Right lobe of liver (tissue), 4 donors: ENCODE measurements around the gene ATP1B3.

ENCODE experiments used
- POLR2A ChIP-seq: fragments of 450-650 bp; IDR thresholded peaks from one replicate; pipeline ENCODE4 v1.6.1; 2017; ENCODE audit warnings: antibody characterized with exemption, mild to moderate bottlenecking
- TF ChIP-seq, protein P1 (sequence below), 4 donors: fragments of 200-600 bp in 3 of 4; fragments of 450-650 bp in 1 of 4; IDR thresholded peaks; one replicate each; pipeline versions ENCODE4 v1.5.1 to v1.8.0; 2016 to 2022; ENCODE audit warnings: antibody characterized with exemption in 4 of 4, mild to moderate bottlenecking in 2 of 4
- donor health status: DM: no; HTN: no; CAD: no.
- donor health status: DM: no; HTN: no; CAD: no.
- donor health status: DM: no; HTN: yes; CAD: no.

DNA sequence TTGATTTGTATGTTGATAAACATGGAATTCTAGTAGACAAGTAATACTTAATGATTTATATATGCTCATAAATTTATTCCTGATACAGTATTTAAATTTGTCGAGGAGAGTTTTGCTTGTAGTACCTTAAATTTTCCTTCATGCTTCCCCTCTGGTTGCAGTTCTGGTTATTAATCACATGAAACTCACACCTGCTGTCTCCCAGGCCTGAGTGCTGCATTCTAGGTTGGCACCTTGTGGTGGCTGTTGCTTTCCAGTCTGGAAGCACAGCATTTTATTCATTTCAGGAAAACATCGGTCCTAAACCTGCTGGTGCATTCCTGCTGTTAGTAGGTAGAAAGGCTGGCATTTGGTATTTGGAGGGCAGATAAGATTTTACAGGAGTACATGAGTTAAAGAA lies 44.9 kb downstream of the ATP1B3 start:
- TF ChIP-seq POLR2A: no peak
- TF ChIP-seq, protein P1, sequence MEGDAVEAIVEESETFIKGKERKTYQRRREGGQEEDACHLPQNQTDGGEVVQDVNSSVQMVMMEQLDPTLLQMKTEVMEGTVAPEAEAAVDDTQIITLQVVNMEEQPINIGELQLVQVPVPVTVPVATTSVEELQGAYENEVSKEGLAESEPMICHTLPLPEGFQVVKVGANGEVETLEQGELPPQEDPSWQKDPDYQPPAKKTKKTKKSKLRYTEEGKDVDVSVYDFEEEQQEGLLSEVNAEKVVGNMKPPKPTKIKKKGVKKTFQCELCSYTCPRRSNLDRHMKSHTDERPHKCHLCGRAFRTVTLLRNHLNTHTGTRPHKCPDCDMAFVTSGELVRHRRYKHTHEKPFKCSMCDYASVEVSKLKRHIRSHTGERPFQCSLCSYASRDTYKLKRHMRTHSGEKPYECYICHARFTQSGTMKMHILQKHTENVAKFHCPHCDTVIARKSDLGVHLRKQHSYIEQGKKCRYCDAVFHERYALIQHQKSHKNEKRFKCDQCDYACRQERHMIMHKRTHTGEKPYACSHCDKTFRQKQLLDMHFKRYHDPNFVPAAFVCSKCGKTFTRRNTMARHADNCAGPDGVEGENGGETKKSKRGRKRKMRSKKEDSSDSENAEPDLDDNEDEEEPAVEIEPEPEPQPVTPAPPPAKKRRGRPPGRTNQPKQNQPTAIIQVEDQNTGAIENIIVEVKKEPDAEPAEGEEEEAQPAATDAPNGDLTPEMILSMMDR (IDR thresholded peaks at IDR 0.05): no peak
